Cardiac muscle cell (in vitro differentiated cells and primary cell): ENCODE measurements around the gene TLE2. TPM values are rescaled to one million over a fixed set of nuclear protein-coding genes. Genes with fewer than 3 reads are reported as not detected.
A peak's percentile ranks its signal among the peaks of the same experiment; 100 is the strongest.

Experiments
- DNase-seq, 2 donors: peaks; one replicate each; pipeline versions ENCODE4 v3.0.0 to v3.0.0-alpha.2; 2010 to 2017; ENCODE audit warnings: low read depth in 1 of 2, low spot score in 1 of 2
- H3K27ac ChIP-seq: fragments of 200-600 bp; sonication (generic); 2 replicates; pipeline ENCODE4 v1.5.1; 2016
- H3K27me3 ChIP-seq: fragments of 200-600 bp; sonication (generic); 2 replicates; pipeline ENCODE4 v1.6.0; 2016; ENCODE audit warnings: control low read depth
- H3K36me3 ChIP-seq: fragments of 200-600 bp; sonication (generic); 2 replicates; pipeline ENCODE4 v1.5.1; 2016; ENCODE audit warnings: control low read depth
- H3K4me1 ChIP-seq: fragments of 200-600 bp; sonication (generic); 2 replicates; pipeline ENCODE4 v1.8.1; 2017; ENCODE audit warnings: low read depth, mild to moderate bottlenecking, mixed run types
- H3K4me3 ChIP-seq: fragments of 200-600 bp; sonication (generic); 2 replicates; pipeline ENCODE4 v1.5.1; 2016; ENCODE audit warnings: mild to moderate bottlenecking
- H3K9me3 ChIP-seq: fragments of 200-600 bp; sonication (generic); 2 replicates; pipeline ENCODE4 v1.5.1; 2017; ENCODE audit warnings: low read depth, mild to moderate bottlenecking, control low read depth
- CTCF ChIP-seq: IDR thresholded peaks from 2 replicates; pipeline ENCODE4 v1.5.1; 2012; ENCODE audit warnings: low read depth, mild to moderate bottlenecking, low read length
- polyA plus RNA-seq: library from polyadenylated mRNA; unstranded; fragments of >200 nt; fragmentation: Nextera tagmentation; extraction: Ambion mirVana; gene quantifications from 2 replicates; pipeline ENCODE4 v1.2.1, GENCODE V29; 2016
- total RNA-seq: library from RNA; depleted of rRNA; stranded (reverse); fragments of >200 nt; gene quantifications from 2 replicates; pipeline ENCODE4 v1.2.3, GENCODE V29; 2016

The TLE2 gene
- total and polyA plus RNA-seq, 2 experiments from 2014 or later = 95.9 to 105 TPM

DNA sequence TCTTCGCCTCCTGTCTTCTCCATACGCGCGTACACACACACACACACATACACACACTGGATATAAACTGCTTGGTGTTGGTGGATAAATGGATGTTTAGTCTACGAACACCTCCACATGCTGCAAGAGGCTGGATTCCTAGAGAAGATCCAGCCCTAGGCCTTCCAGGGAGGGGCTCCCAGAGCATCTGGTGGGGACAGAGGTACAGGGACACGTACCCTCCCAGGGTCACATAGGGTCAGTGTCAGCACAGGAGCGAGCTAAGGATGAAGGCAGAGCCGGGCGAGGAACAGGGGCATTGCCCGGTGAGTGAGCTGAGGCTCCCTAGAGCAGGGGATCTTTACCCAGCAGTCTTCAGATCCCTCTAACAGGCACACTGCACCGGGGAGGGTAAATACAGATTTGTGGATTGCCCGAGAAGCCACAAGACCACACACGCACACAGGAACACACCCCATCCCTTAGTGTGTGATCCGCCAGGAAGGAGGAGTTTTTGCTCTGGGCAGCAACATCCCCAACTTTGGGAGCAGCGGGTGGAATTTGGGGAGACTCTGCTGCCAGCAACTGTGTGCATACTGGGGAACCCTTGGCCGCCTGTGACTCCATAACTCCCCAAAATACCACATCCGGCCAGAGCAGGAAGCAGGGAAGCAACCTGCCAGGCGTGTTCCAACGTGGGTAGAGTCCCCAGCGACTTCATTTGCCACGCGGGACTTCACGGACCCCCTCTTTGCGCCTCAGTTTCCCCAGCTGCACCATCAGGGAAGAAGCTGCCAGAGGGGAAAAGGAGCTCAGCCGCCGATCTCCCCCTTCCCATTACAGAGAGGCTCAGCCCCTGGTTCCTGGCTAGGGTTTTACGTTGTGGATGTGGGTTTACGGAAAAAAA is 5.8 kb upstream of the TLE2 start:
- Histone ChIP-seq H3K36me3 (no peaks in the 10 kb centered on the region), H3K27me3 (no peaks in the 10 kb centered on the region), H3K4me1 (peaks cover 15% of the 10 kb centered on the region), H3K4me3 (peak overlapping the region; percentile 25), H3K9me3 (no peaks in the 10 kb centered on the region), H3K27ac (peak overlapping the region; percentile 27)
- no peak for TF ChIP-seq CTCF
- peak; percentile 37 to 76 for DNase-seq

DNA sequence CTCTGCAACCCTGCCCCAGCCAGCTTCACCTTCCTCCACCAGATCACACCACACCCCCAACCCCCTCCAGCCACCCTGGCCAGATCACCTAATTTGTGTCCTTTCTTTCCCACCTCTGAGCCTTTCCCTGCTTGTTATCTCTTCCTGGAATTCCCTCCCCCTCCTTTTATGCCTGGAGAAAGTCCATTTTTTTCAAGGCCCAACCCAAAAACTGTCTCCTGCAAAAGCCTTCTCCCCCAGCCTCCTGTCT is 5.3 kb upstream of the TLE2 start:
- no peak overlapping the region for H3K4me3 ChIP-seq
- peaks cover 15% of the 10 kb centered on the region for H3K4me1 ChIP-seq
- H3K36me3 ChIP-seq = no peaks in the 10 kb centered on the region
- H3K27me3 ChIP-seq = no peaks in the 10 kb centered on the region
- peak in 1 of 2 donors; percentile 57 for DNase-seq
- TF ChIP-seq CTCF = no peak
- peak overlapping the region; percentile 27 for H3K27ac ChIP-seq
- H3K9me3 ChIP-seq = no peaks in the 10 kb centered on the region

DNA sequence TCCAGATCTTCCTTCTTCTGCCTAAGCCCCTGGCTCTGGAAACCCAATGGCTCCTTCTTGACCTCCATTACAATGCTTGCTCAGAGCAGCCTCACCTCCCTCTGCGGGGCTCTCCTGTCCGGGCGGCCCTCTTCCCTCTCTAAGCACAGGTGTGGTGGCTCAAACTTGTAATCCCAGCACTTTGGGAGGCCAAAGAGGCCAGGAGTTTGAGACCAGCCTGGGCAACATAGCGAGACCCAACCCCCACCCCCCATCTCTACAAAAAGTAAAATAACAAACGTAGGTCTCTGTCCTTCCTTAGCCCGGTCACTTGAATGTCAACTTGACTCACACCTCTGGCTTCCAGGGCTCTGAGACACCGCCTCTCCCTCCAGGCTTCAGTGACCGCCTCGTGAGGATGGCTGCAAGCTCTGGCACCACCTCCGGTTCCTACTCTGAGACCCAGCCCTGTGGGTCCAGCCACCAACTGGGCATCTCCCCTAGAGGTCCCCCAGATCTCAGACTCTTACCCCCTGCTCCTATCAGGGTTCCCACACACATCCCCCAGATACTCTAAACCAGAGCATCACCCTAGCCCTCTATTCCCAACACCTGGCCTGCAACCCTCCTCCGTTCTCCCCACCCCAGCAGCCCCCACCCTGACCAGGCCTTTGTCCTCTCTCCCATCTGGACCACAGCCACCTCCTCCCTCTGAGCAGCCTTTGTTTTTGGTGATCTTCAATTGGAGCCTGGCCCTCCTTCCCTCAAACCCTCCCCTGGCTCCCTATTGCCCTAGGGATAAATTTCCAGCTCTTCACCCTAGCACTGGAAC is 4.7 kb upstream of the TLE2 start:
- Histone ChIP-seq H3K9me3 (no peaks in the 10 kb centered on the region), H3K27me3 (no peaks in the 10 kb centered on the region)
- TF ChIP-seq CTCF = no peak

DNA sequence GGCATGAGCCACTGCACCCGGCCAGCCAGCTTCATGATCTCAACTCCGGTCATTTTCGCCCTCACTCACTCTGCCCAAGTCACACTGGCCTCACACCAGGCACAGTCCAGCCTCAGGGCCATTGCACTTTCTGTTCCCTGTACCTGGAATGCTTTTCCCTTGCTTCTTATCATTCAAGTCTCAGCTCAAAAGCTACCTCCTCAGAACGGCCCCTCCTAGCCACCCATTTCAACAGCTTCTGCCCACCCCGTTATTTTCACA is 2.5 kb upstream of the TLE2 start:
- Histone ChIP-seq H3K4me3 (no peak overlapping the region), H3K27me3 (peaks cover 7% of the 10 kb centered on the region), H3K36me3 (no peaks in the 10 kb centered on the region), H3K4me1 (peaks cover 15% of the 10 kb centered on the region), H3K27ac (no peak overlapping the region), H3K9me3 (no peaks in the 10 kb centered on the region)
- no peak for DNase-seq
- TF ChIP-seq CTCF = no peak

More for the DNA sequence above, 4.7 kb upstream of the TLE2 start:
- Histone ChIP-seq H3K4me3 (no peak overlapping the region), H3K27ac (no peak overlapping the region), H3K4me1 (peaks cover 15% of the 10 kb centered on the region), H3K36me3 (no peaks in the 10 kb centered on the region)
- no peak for DNase-seq

GRCh38 chr19:3028305-3029064 is 595 bp downstream of the TLE2 start:
- TF ChIP-seq CTCF = no peak
- Histone ChIP-seq H3K4me1 (peaks cover 10% of the 10 kb centered on the region), H3K27ac (no peak overlapping the region), H3K27me3 (peaks cover 7% of the 10 kb centered on the region), H3K36me3 (no peaks in the 10 kb centered on the region), H3K4me3 (peak overlapping the region; percentile 93), H3K9me3 (no peaks in the 10 kb centered on the region)
- no peak for DNase-seq
